NCI-H345 treated with DMSO at 0.1 percent for 48 hours (cell line): Measurements from ENCODE around the gene MYLK2.

Experiments used
- DNase-seq: peaks from one replicate; lab custom pipeline; 2025; ENCODE audit not compliant: unreplicated experiment; lab: John Stamatoyannopoulos, UW

Gene MYLK2

GRCh38 chr20:31851240-31851955 is 32.2 kb downstream of the MYLK2 start:
- DNase-seq: no peak

- DNase-seq: no peak
These were observed 34.3 kb downstream of the MYLK2 start for GRCh38 chr20:31853481-31853880.

- DNase-seq: no peak
These were observed 37.4 kb downstream of the MYLK2 start for GRCh38 chr20:31856516-31856915.

GRCh38 chr20:31857861-31858759 is 39.0 kb downstream of the MYLK2 start:
- DNase-seq: no peak

- no peak for DNase-seq
These were observed 39.6 kb downstream of the MYLK2 start for GRCh38 chr20:31858760-31859083.

GRCh38 chr20:31859266-31859997 is 40.3 kb downstream of the MYLK2 start:
- no peak for DNase-seq

- DNase-seq: no peak
These were observed 40.8 kb downstream of the MYLK2 start for GRCh38 chr20:31859998-31860380.

GRCh38 chr20:31860390-31861134 is 41.4 kb downstream of the MYLK2 start:
- no peak for DNase-seq

GRCh38 chr20:31861135-31861384 is 41.9 kb downstream of the MYLK2 start:
- DNase-seq: peak; percentile 41

GRCh38 chr20:31861385-31862156 is 42.4 kb downstream of the MYLK2 start:
- DNase-seq: peak; percentile 82

GRCh38 chr20:31862157-31862470 is 43.0 kb downstream of the MYLK2 start:
- DNase-seq: no peak

GRCh38 chr20:31862506-31862905 is 43.4 kb downstream of the MYLK2 start:
- DNase-seq: no peak

- no peak for DNase-seq
These were observed 44.3 kb downstream of the MYLK2 start for GRCh38 chr20:31863296-31864085.

- no peak for DNase-seq
These were observed 45.6 kb downstream of the MYLK2 start for GRCh38 chr20:31864521-31865400.

- no peak for DNase-seq
These were observed 47.1 kb downstream of the MYLK2 start for GRCh38 chr20:31866221-31866620.

GRCh38 chr20:31868853-31869672 is 49.9 kb downstream of the MYLK2 start:
- DNase-seq: no peak

GRCh38 chr20:31869673-31869941 is 50.5 kb downstream of the MYLK2 start:
- no peak for DNase-seq

GRCh38 chr20:31869942-31870725 is 51.0 kb downstream of the MYLK2 start, which contains the start of the genes DUSP15 and TTLL9:
TSS of gene DUSP15 (minus strand) at chr20:31870527. CDS start at chr20:31870337, 190 bp downstream.
TSS of gene TTLL9 (plus strand) at chr20:31870634. CDS start at chr20:31871127, 493 bp downstream.
- DNase-seq: no peak
